Activated T-cell treated with anti-CD3 and anti-CD28 coated beads, Interleukin-2, amount 50 U/mL, for 72 hours (primary cell): ENCODE data around the gene CELF4. TPM values are rescaled to one million over a fixed set of nuclear protein-coding genes. Genes with fewer than 3 reads are reported as not detected.

Experiments used
- ATAC-seq, 2 donors: fragments of 150-1000 bp; cut with Tn5 transposase; replicated peaks in 1 of 2; 2 replicates each; pipeline ENCODE4 v1.10.0; 2021; ENCODE audit warnings: moderate library complexity in 2 of 2, mild to moderate bottlenecking in 1 of 2
- DNase-seq, 2 donors: peaks; one replicate each; pipeline ENCODE4 v3.0.0; 2021 to 2022; ENCODE audit warnings: mixed read lengths in 1 of 2
- H3K27ac Mint-ChIP-seq: one replicate; pipeline ENCODE4 v1.8.0; 2022; ENCODE audit warnings: mild to moderate bottlenecking, moderate library complexity, mixed read lengths
- H3K27me3 Mint-ChIP-seq: one replicate; pipeline ENCODE4 v1.8.0; 2022; ENCODE audit warnings: low read depth, mixed read lengths
- H3K36me3 Mint-ChIP-seq, 2 donors: one replicate each; pipeline ENCODE4 v1.8.0; 2022; ENCODE audit warnings: mixed read lengths in 2 of 2, mild to moderate bottlenecking in 1 of 2; ENCODE audit not compliant: insufficient read depth in 2 of 2
- H3K4me1 Mint-ChIP-seq: one replicate; pipeline ENCODE4 v1.8.0; 2022; ENCODE audit warnings: low read depth, mixed read lengths
- H3K4me3 Mint-ChIP-seq, 2 donors: one replicate each; pipeline ENCODE4 v1.8.0; 2022; ENCODE audit warnings: mild to moderate bottlenecking in 2 of 2, mixed read lengths in 2 of 2, moderate library complexity in 2 of 2
- H3K9me3 Mint-ChIP-seq, 2 donors: one replicate each; pipeline ENCODE4 v1.8.0; 2022; ENCODE audit warnings: mixed read lengths in 2 of 2
- total RNA-seq, 2 donors: library from RNA; stranded (reverse); gene quantifications; one replicate each; pipeline ENCODE4 v1.2.3, GENCODE V29; 2022

Gene CELF4
- total RNA-seq, 2 donors from 2014 or later, result not detected

DNA sequence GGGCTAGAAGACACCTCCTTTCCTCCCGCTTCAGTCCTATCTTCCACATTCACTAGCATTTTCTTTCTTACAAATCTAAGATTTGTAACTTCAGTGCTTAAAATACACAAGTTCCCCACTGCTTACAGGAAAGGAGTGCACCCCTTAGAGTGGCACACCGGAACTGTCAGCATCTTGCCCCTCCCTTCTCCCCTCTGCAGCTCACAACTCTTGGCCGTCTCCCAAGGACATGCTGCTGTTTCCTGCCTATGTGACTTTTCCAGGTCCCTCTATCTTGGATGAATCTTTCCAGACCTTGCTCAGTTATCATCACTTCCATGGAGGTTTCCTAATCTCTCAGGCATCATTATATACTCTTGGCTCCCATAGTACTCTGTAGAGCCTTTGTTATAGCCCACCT, 334.8 kb downstream of the CELF4 start:
- Mint-ChIP-seq H3K4me3 (no peak overlapping the region), H3K4me1 (no peaks in the 10 kb centered on the region), H3K27me3 (no peaks in the 10 kb centered on the region), H3K36me3 (peaks cover 2 to 7% of the 10 kb centered on the region in 2 donors), H3K27ac (no peak overlapping the region), H3K9me3 (peaks cover 2 to 7% of the 10 kb centered on the region in 2 donors)
- DNase-seq, result no peak
- no peak for ATAC-seq

DNA sequence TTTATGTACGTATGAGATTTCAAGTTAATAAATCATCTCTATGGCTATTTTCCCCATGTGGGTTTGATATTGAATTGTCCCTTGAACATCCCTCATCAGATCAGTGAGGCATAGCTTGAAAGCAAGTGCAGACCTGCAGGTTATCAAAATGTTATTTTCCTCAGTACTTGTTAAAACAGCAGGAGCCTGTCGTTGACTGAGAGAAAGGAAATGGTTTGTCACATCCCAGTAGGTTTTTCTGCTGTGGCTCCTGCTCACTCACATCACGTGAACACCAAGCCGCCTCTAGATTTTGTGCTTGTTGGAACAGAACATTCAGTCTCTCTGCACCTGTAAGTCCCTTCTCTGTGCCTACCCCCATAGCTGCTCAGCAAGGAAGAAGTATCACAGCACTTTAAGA, 340.3 kb downstream of the CELF4 start:
- no peak overlapping the region for H3K4me3 Mint-ChIP-seq
- ATAC-seq (no peak), DNase-seq (no peak)
- peaks cover 2 to 7% of the 10 kb centered on the region in 2 donors for H3K9me3 Mint-ChIP-seq
- H3K27ac Mint-ChIP-seq, result no peak overlapping the region
- H3K36me3 Mint-ChIP-seq, result peaks cover 3 to 7% of the 10 kb centered on the region in 2 donors
- no peaks in the 10 kb centered on the region for H3K27me3 Mint-ChIP-seq
- no peaks in the 10 kb centered on the region for H3K4me1 Mint-ChIP-seq

DNA sequence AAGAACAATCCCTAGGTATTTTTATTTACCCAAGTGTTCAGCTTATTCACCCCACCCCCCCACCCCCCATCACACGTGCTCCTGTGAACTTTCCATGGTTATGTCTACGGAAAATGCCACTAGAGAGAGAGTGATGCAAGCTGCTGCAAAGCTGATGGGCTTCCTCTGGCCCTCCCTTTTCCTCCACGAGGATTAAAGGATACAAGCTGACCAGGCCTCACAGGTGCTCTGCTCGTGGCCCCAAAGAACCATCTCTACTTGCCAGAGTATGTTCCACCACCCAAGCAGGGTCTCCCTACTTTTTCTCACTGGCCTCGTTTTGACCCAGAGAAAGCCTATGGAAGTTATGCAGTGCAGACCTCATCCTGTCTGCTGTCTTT, 342.6 kb downstream of the CELF4 start:
- H3K4me3 Mint-ChIP-seq, result no peak overlapping the region
- H3K4me1 Mint-ChIP-seq, result no peaks in the 10 kb centered on the region
- H3K27ac Mint-ChIP-seq, result no peak overlapping the region
- ATAC-seq, result no peak
- H3K36me3 Mint-ChIP-seq, result peaks cover 1 to 7% of the 10 kb centered on the region in 2 donors
- H3K27me3 Mint-ChIP-seq, result no peaks in the 10 kb centered on the region
- H3K9me3 Mint-ChIP-seq, result peaks cover 0 to 8% of the 10 kb centered on the region in 2 donors
- DNase-seq, result no peak

DNA sequence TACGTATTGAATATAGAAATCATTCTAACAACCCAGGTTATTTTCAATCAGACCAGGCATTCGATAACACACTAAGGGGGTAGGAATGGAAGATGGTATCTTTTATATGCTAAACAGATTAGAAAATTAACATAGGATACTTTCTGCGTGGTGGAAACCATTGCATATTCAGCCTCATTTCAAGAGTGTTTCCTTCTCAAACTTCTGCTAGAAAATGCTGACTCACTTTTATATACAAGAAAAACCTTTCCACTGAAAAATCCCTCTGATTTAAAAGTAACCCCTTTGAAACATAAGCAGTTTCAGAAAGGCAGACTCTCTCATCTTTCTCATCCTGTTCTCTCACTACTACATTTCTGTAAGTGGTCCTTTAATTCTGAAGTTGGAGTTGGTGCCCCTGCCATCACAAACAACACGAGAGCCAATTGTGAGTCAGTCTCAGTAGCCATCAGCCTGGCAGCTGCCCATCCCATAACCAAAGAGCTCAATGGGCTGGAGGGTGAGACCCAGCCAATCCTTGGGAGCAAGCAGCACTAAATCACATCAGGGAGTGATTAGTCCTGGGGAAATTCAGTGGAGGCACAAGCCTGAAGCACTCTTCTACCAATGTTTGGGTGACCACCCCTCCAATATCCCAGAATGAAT, 343.1 kb downstream of the CELF4 start:
- no peaks in the 10 kb centered on the region for H3K4me1 Mint-ChIP-seq
- no peak for ATAC-seq
- DNase-seq, result no peak
- H3K36me3 Mint-ChIP-seq, result peaks cover 1 to 5% of the 10 kb centered on the region in 2 donors
- no peaks in the 10 kb centered on the region for H3K27me3 Mint-ChIP-seq
- H3K27ac Mint-ChIP-seq, result no peak overlapping the region
- H3K9me3 Mint-ChIP-seq, result peaks cover 0 to 3% of the 10 kb centered on the region in 2 donors
- no peak overlapping the region for H3K4me3 Mint-ChIP-seq

DNA sequence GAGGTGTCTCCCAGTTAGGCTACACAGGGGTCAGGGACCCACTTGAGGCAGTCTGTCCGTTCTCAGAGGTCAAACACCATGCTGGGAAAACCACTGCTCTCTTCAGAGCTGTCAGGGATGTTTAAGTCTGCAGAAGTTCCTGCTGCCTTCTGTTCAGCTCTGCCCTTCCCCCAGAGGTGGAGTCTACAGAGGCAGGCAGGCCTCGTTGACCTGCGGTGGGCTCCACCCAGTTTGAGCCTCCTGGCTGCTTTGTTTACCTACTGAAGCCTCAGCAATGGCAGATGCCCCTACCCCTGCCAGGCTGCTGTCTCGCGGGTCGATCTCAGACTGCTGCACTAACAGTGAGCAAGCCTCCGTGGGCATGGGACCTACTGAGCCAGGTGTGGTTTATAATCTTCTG, 346.3 kb downstream of the CELF4 start:
- no peaks in the 10 kb centered on the region for H3K4me1 Mint-ChIP-seq
- no peak overlapping the region for H3K27ac Mint-ChIP-seq
- ATAC-seq (no peak), DNase-seq (no peak)
- no peak overlapping the region for H3K4me3 Mint-ChIP-seq
- peaks cover 3 to 7% of the 10 kb centered on the region in 2 donors for H3K36me3 Mint-ChIP-seq
- peaks cover 8 to 9% of the 10 kb centered on the region in 2 donors for H3K9me3 Mint-ChIP-seq
- no peaks in the 10 kb centered on the region for H3K27me3 Mint-ChIP-seq

DNA sequence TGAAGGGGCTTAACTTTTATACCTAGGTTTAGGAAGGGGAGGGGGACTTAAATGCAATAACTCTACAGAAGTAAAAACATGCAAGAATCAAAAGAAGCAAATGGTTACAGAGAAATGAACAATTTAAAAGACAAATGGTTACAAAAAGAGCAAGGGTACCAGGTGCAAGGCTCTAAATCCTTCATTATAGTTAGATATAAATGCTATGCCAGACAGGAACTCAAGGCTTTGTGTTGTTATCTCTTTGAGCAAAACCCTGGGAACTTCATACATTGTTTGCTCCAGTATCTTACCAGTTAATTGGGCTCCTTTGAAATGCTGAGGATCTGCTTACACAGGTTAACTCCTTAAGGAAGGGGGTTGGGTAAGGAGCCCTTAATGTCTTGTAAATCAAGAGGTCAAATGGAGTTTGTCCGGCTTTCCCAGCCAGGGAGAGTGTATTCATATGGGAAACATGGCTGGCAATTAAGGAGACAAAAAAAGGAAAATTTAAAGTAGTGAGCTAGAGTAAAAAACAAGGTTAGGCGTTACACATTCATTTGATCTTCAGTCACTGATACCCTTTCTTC, 347.5 kb downstream of the CELF4 start:
- Mint-ChIP-seq H3K4me1 (no peaks in the 10 kb centered on the region), H3K27ac (no peak overlapping the region), H3K36me3 (peaks cover 3 to 7% of the 10 kb centered on the region in 2 donors), H3K27me3 (no peaks in the 10 kb centered on the region), H3K9me3 (peaks cover 8 to 11% of the 10 kb centered on the region in 2 donors), H3K4me3 (no peak overlapping the region)
- no peak for ATAC-seq
- DNase-seq, result no peak

DNA sequence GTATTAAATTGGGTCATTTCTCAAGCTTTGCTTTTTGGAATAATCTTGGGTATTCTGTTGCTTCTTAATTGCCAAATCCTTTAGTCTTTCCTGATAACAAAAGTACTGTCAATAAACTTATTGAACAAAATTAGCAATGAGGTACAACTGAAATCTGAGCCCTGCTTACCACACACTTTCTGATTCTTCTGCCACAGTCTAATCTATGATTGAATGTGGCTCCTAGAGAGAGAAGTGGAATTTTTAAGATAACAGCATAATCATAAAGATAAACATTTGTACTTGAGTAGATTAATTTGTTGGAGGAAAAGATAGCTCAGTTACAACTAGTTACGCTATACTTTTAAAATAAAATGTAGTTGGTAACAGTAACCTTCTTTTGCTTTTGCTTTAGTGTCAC, 354.8 kb downstream of the CELF4 start:
- Mint-ChIP-seq H3K4me3 (no peak overlapping the region), H3K9me3 (peaks cover 3 to 4% of the 10 kb centered on the region in 2 donors)

DNA sequence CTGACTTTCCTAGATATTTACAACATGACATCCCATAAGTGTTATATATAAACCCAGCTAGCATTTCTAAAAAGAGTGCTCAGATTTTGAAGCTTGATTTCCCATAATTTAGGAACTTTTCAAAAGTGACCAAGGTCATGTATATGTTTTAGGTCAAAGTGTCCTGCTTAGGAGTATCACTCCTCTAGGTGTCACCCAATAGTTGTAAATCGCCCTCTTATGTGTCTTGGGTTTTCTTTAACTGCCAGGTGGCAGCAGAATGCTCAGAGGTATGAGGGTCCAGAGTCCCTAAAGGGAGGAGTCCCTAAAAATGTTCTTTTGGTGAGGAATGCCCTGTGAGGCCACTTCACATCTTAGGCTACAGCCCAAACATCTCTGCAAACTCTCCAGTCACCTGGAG, 358.3 kb downstream of the CELF4 start:
- no peaks in the 10 kb centered on the region for H3K27me3 Mint-ChIP-seq
- H3K4me1 Mint-ChIP-seq, result no peaks in the 10 kb centered on the region
- H3K4me3 Mint-ChIP-seq, result no peak overlapping the region
- ATAC-seq (no peak), DNase-seq (no peak)
- no peak overlapping the region for H3K27ac Mint-ChIP-seq
- peaks cover 0 to 4% of the 10 kb centered on the region in 2 donors for H3K36me3 Mint-ChIP-seq
- H3K9me3 Mint-ChIP-seq, result peaks cover 0 to 4% of the 10 kb centered on the region in 2 donors

More for the DNA sequence above, 354.8 kb downstream of the CELF4 start:
- no peak for DNase-seq
- H3K27me3 Mint-ChIP-seq, result no peaks in the 10 kb centered on the region
- no peak overlapping the region for H3K27ac Mint-ChIP-seq
- peaks cover 0 to 2% of the 10 kb centered on the region in 2 donors for H3K36me3 Mint-ChIP-seq
- H3K4me1 Mint-ChIP-seq, result no peaks in the 10 kb centered on the region
- ATAC-seq, result no peak

DNA sequence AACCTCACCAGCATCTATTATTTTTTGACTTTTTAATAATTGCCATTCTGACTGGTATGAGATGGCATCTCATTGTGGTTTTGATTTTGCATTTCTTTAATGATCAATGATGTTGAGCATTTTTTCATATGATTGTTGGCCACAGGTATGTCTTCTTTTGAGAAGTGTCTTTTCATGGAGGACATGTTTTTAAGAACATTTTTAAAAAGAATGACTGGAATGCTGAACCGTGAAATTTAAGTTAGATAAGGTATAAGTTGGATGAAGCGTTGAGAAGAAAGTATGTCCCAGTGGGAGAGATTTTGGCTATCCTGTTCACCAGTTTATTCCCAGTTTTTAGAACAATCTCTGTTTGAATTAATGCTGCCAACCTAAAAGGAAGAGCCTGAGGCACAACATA, 365.9 kb downstream of the CELF4 start:
- Mint-ChIP-seq H3K27me3 (no peaks in the 10 kb centered on the region), H3K4me1 (no peaks in the 10 kb centered on the region), H3K36me3 (peaks cover 8 to 17% of the 10 kb centered on the region in 2 donors), H3K27ac (no peak overlapping the region), H3K4me3 (no peak overlapping the region), H3K9me3 (peaks cover 2 to 12% of the 10 kb centered on the region in 2 donors)
- no peak for ATAC-seq
- DNase-seq, result no peak
